ENCODE measurements around the gene BLOC1S4. TPM values are rescaled to one million over a fixed set of nuclear protein-coding genes. Genes with fewer than 3 reads are reported as not detected.

BLOC1S4 gene
- total RNA-seq, 1 experiment from 2014 or later: 18.2 TPM

Other genes with a start within 250 kb of the BLOC1S4 start
- gene PPP2R2C, start 243.6 kb upstream of the BLOC1S4 start, total RNA-seq (2014; rRNA removed; shearing (Covaris generic)): not detected in 2 replicates
- gene MAN2B2, start 141.0 kb upstream of the BLOC1S4 start, total RNA-seq (2014; rRNA removed; shearing (Covaris generic)): 8.9 and 9.1 TPM in 2 replicates
- gene MRFAP1, start 75.5 kb upstream of the BLOC1S4 start, total RNA-seq (2014; rRNA removed; shearing (Covaris generic)): 306 and 313 TPM in 2 replicates
- gene S100P, start 22.3 kb upstream of the BLOC1S4 start, total RNA-seq (2014; rRNA removed; shearing (Covaris generic)): 0.13 and 0.18 TPM in 2 replicates
- gene MRFAP1L1, start 6.3 kb upstream of the BLOC1S4 start, total RNA-seq (2014; rRNA removed; shearing (Covaris generic)): 88.4 and 88.7 TPM in 2 replicates
- gene KIAA0232, start 66.6 kb downstream of the BLOC1S4 start, total RNA-seq (2014; rRNA removed; shearing (Covaris generic)): 23.9 and 28.7 TPM in 2 replicates
- gene TBC1D14, start 193.7 kb downstream of the BLOC1S4 start, total RNA-seq (2014; rRNA removed; shearing (Covaris generic)): 54.5 and 58.0 TPM in 2 replicates

Measured in SJCRH30 (cell line).